GM04504 (cell line): ENCODE measurements around the gene GNG7.
"Not testable (repeated sequence)": the region's sequence is repeated elsewhere in the genome, so short reads cannot be mapped to it uniquely, and the experiment has no call there.

Experiments
- DNase-seq: peaks from one replicate; pipeline ENCODE4 v3.0.0-alpha.2; 2012; ENCODE audit warnings: low read depth

The GNG7 gene

DNA sequence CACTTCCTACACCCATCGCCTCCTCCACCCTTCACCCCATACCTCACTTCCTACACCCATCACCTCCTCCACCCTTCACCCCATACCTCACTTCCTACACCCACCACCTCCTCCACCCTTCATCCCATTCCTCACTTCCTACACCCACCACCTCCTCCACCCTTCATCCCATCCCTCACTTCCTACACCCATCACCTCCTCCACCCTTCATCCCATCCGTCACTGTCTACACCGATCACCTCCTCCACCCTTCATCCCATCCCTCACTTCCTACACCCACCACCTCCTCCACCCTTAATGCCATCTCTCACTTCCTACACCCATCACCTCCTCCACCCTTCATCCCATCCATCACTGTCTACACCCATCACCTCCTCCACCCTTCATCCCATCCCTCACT lies 10.7 kb upstream of the GNG7 start:
- DNase-seq = not testable (repeated sequence)

DNA sequence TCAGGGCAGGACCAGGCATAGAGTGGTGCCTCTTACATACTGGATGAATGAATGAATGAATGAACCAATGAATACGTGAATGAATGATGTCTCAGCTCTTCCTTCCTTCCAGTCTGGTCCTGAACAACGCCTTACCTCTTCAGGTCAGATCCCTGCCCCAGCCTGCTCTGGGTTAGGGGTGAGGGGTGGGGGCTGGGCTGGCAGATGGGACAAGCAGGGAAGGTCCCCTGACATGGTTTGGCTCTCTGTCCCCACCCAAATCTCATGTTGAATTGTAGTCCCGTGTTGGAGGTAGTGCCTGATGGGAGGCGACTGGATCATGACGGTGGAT lies 9.3 kb upstream of the GNG7 start:
- DNase-seq = no peak

DNA sequence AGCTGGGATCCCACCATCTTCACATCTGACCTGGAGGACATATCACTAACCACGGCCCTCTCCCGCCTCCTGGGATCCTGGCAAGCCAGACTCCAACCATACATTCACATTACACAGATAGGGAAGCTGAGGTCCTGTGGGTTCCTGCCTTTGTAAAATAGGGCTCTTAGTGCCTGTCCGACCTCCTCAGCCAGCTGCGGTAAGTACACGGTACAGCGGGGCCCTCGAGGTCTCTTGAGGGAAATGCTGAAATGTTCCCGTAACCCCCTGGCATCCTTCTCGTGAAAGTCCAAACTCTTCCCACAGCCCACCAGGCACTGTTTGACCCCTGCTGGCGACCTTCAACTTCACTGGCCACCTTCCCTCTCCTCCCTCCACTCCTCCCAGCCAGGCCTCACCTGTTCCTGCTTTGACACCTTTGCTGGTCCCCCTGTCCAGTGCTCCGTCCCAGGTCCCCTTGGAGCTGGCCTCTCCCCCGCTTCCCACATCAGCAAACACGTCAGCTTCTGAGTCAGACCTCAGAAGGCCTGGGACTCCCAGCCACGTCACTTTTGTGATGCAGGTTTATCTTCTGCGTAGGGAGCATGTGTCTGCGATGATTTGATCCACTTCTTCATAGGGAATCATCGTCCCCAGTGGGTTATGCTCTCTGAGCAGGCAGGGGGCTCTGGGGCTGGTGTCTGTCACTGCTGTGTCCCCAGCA lies 8.8 kb upstream of the GNG7 start:
- peak; percentile 10 for DNase-seq

DNA sequence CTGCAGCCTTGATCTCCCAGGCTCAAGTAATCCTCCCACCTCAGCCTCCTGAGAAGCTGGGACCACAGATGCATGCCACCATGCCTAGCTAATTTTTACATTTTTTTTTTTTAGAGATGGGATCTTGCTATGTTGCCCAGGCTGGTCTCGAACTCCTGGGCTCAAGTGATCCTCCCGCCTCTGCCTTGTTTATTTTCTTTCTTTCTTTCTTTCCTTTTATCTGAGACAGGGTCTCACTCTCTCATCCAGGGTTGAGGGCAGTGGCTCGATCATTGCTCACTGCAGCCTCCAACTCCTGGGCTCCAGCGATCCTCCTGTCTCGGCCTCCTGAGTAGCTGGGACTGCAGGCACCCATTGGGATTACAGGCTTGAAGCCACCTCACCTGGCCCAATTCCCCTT lies 3.8 kb upstream of the GNG7 start:
- no peak for DNase-seq

DNA sequence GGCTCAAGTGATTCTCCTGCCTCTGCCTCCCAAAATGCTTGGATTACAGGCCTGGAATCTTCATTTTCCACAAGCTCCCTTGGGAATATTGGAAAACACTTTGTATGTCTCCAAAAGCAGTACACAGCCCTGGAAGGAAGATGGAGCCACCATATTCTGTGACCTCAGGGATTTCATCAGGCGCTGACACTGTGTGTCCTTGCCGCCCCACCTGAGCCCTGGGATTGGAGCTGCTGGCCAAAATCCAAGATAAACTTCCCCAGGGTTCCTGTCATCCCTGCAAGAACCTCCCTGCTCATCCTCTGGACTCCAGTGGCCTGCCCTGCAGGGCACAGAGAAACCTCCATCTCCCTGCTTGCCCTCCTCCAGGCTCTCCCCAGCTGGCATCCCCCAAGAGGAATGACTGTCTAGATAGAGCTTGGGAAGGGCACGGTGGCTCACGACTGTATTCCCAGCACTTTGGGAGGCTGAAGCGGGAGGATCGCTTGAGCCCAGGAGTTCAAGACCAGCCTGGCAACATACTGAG lies 1.3 kb upstream of the GNG7 start:
- no peak for DNase-seq

DNA sequence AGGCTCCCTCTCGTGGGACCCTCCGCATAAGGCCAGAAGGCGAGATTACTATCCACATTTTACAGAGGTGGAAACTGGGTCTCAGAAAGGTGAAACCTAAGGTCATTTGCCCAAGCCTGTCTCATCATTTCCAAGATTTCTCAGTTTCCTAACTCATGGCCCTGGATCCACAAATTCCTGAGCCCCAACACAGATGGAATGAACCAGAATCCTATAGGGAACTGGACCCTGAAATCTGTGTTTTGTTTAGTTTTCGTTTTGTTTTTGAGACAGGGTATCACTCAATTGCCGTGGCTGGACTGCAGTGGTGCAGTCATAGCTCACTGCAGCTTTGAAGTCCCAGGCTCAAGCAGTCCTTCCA lies 563 bp upstream of the GNG7 start:
- no peak for DNase-seq

DNA sequence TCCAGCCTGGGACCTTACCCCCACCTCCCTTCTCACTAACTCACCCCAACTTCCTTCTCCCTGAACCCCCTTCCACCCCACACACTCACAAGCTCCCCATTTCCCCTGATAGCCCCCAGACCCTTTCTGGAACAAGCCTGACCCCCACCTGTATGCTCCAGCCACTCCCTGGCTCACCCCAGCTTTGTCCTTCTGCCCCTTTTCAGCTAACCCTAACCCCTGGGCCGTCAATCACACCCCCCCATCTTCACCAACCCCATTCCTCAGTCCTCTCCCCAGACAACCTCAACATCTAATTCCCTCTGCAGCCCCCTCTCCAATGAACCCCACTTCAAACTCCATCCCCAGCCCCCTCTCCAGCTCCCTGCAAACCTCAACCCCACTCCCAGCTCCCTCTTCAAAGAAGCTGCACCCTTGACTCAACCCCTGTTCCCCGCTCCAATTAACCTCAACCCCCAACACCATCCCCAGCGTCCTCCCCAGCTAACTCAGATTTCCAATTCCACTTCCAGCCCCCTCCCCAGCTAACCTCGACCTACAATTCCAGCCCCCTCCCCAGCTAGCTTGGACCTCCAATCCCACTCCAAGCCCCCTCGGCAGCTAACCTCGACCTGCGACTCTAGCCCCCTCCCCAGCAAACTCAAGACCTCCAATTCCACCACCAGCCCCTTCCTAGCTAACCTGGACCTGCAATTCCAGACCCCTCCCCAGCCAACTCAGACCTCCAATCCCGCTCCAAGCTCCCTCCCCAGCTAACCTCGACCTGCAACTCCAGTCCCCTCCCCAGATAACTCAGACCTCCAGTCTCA lies 929 bp downstream of the GNG7 start:
- DNase-seq = no peak

DNA sequence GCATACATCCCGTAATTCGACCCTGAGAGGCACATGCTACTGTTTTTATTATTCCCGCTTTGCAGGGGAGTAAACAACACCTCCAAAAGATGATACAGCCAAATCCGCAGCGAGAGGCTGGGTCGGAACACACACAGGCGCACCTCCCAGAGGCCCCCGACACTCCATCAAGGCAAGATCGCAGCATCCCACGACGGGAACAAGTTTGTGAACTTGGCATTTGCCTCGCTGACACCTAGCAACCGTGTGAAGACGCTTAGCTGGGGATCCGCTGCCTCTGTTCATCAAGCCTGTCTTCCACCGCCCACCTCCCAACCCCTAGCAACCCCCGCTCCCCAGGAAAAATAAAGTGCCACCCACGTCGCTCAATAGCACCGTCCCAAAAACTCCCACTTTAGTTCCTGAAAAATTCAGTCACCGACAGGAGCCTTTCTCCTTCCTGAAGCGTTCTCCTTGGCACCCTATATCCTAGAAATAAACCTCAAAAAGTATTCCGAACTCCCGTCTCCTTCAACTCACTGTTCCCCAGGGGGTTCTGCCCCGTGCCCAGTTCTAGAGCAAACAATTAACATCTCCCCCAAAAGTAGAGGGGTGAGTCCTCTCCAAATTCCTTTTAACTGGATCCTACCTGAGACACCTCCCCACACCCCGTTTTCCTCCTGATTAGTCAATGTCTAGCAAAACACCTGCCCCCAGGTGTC lies 1.7 kb downstream of the GNG7 start:
- DNase-seq = no peak

DNA sequence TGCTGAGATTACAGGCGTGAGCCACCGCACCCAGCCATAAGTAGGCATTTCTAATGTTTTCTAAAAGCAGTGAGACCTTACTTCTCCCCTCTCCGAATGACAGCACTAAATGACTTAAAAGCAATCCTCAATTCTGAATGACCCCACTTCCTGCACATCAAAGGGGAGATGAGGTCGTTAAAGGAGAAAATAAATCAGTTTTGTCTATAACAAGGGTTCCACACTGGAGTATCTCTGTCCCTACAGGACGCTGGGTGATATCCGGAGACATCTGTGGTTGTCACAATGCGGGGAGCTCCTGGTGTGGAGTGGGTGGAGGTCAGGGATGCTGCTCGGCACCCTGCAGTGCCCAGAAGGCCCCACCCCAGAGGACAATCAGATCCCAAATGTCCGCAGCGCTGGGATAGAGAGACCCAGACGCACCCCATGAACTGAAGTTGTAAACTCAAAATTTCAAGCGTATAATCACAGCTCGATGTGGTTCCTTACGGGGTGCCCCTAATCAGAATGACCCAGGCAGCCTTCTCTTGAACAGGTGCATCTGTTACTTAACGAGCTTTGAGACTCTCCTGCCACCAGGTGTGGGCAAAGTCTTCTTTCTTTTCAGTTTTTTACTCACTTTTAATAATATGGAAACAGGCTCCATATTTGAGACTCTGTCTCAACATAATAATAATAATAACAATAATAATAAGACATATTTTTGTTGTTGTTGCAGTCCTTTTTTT lies 2.9 kb downstream of the GNG7 start:
- no peak for DNase-seq

DNA sequence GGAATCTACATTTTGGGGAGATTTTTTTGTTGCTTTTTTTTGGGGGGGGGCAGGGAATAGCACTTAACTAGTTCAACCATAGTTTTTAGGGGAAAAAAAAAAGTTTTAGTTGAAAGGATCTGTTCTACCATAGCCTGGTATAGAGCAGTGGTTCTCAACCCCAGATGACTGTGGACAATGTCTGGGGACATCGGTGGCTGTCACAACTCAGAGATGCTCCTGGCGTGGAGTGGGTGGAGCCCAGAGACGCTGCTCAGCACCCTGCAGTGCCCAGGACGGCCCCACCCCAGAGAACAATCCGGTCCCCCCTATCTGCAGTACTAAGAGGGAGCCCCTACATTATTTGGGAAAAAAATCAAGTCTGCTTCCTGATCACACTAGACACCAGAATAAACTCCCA lies 8.3 kb downstream of the GNG7 start:
- no peak for DNase-seq

DNA sequence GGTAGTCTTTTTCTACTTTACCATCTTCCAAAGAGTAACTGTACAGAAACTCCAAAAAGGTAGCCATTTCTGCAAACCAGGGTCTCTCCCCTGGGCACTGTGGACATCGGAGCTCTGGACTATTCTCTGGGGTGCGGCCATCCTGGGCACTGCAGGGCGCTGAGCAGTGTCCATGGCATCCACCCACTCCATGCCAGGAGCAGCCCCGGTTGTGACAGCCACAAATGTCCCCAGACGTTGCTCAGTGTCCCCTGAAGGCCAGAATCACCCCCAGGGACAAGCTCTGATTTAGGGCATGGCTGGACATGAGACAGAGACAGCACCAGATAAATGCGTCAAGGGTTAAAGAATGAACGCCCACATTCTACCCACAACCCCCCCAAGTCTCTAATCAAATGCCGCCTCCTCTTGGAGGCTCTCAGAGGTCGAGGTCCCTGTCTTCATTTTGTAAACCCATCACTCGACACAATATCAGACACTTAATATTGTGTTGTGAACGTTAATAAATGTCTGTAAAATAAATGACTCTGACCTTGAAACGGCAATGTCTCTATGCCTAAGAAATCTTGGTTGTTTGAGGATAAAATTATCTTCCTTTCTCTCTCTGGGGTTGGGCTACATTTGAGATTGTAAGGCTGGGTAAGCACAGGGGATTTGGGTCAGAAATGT lies 8.9 kb downstream of the GNG7 start:
- DNase-seq = no peak

DNA sequence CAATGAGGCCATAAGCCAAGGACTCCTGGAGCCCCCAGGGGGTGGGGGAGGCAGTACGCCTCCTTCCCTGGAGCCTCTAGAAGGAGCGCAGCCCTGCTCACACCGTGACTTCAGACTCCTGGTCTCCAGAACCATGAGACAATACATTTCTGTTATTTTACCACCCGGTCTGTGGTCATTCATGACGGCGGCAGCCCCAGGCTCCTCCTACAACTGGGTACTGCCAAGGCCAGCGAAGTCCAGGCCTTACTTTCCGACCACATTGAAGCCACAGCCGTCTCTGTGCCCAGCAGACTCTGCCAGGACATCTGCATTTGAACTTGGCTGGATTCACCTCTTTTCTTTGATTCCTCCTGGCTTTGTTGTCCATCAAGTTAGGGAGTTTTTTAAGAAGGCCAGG lies 10.5 kb downstream of the GNG7 start:
- DNase-seq = no peak

DNA sequence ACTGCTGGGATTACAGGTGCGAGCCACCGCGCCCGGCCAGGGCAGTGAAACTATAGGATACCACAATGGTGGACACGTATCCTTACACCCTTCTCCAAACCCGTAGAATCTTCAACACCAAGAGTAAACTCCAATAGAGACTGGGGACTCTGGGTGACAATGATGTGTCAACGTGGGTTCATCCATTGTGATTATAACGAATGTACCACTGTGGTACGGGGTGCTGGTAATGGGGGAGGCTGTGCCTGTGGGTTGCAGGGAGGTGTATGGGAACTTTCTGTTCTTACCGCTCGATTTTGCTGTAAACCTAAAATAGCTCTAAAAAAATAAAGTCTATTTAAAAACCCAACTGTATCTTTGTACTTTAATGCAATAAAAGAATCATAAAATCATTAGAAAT lies 11.6 kb downstream of the GNG7 start:
- no peak for DNase-seq

DNA sequence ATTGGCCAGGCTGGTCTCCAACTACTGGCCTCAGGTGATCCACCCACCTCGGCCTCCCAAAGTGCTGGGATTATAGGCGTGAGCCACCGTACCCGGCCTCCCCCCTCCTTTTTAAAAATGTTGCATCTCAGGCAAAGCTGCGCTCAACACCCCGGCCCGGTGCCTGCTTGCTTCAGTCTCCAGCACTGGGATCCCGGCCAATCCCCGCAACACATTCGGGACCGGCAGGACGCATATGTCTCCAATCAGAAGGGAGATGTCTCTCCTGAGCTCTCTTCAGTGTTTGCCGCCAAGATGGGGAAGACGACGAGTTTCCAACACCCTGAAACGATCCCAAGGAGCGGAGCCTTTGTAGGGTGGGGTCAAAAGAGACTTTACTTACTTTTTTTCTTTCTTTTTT lies 16.1 kb downstream of the GNG7 start:
- DNase-seq = no peak

DNA sequence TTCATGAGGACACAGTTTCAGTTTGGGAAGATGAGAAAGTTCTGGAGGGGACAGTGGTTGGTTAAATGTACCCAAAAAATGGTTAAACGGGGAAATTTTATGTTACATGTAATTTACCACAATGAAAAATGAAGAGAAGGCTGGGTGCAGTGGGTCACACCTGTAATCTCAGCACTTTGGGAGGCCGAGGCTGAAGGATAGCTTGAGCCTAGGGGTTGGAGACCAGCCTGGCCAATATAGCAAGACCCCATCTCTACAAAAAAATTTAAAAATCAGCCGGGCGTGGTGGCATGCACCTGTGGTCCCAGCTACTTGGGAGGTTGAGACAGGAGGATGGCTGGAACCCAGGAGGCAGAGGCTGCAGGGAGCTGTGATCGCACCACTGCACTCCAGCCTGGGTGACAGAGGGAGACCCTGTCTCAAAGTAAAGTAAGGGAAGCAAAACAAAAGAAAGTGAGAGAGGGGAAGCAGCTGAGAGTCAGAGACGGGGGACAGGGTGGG lies 17.2 kb downstream of the GNG7 start:
- DNase-seq = no peak

DNA sequence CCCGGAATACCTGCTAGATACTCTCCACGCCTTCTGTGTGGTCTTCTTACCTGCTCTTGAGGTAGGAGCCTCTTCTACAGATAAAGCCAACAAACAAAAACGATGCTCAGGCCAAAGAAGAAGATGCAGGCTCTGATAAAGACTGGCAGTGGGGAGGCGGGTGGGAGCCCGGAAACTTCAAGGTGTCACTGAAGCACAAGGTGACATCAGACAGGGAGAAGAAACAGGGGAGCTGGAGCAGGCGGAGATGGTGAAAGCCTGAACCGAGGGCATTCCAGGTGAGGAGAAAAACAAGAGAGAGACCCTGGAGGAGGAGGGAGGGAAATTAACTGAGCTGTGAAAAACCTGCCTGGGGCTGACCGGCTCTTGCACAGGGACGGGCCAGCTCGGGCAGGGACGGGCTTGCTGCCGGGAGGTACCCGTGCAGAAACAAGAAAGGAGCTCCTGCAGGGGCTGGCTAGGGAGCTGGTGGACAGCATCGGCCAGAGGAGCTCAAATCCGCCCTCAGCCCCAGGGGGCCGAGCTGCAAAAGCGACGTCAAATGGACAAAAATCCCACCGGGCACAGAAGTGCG lies 19.0 kb downstream of the GNG7 start:
- DNase-seq = no peak

DNA sequence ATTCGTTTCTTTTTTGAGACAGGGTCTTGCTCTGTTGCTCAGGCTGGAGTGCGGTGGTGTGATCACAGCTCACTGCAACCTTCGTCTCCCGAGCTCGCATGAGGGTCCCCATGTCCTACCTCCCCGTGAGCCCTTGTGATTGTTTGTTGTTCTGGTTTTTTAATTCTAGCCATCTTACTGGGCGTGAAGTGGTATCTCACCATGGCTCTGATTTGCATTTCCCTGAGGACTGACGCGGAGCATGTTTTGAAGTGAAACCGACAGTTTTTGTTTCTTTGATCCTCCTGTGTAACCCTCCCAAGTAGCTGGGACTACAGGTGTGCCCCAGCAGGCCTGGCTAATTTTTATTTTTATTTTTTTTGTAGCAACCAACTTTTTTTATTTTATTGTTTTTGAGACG lies 21.7 kb downstream of the GNG7 start:
- no peak for DNase-seq

DNA sequence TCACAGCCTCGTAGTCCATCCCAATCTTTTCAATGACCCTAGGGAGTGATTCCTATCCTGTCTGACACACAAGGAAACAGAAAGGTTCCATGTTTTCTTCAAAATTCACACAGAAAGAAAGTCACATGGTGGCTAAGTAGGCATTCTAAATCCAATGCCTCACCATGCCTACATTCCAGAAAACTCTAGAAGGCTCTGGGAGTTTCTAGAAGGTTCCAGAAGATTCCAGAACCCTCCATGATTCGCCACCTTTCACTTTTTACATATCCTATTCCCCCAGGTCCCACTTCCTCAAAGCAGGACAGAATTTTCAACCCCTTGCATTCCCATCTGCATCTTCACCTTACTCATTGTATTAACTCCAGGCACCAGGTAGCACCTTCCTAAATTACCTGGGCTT lies 23.1 kb downstream of the GNG7 start:
- no peak for DNase-seq

DNA sequence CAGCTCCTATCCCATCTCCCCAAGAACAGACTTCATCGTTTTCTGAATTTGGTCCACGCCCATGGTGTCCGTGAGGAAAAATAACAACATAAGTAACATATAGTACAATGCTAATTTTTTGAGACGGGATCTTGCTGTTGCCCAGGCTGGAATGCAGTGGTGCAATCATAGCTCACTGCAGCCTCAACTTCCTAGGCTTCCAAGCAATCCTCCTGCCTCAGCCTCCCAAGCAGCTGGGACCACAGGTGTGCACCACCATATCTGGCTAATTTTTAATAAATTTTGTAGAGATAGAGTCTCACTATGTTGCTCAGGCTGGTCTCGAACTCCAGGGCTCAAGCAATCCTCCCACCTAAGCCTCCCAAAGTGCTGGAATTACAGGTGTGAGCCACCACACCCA lies 23.5 kb downstream of the GNG7 start:
- DNase-seq = not testable (repeated sequence)

DNA sequence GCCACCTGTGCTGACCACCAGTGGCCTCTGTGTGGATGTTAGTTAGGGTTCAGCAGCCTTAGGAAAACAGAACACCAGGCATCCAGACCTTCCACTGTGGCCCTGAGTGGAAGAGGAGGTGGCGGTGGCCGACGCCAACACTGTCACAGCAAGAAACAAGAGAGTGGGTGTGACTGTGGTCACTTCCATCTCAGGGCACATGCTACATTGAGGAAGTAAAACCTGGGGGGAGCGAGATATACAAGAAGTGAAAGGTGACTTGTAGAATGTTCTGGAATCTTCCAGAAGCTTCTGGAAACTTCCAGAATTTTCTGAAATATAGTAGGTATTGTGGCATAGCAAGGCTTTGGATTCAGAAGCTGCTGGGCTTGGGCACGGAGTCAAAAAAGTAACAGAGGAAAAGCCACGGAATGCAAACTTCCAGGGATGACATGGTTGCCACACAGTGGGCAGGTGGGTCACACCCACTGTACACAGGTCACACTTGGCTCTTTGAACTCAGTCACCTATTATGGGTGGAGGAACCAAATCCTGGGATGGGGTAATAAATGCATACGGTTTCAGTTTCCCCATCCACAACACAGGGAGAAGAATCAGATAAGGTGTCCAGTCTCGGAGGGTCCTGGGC lies 24.3 kb downstream of the GNG7 start:
- no peak for DNase-seq

DNA sequence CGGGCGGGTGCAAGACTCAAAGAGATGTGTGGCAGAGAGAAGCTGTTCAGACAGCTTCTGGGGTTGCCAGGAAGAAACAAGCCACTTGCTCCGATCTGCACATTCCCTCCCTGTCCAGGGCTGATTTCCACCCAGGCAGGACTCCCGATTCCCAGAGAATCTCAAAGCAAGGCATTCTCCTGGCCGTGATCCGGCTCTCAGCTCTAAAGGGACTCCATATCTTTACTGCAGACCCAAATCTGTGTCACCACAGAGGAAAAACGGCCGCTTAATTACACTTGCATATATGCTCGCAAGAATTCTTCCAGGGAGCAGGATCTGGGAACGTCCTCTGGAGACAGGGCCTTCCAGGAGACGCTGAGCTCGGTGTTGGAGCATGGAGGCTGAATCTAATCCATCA lies 25.7 kb downstream of the GNG7 start:
- no peak for DNase-seq
